Measurements from ENCODE around the gene NMU. TPM values are rescaled to one million over a fixed set of nuclear protein-coding genes. Genes with fewer than 3 reads are reported as not detected.
A peak's percentile ranks its signal among the peaks of the same experiment; 100 is the strongest.

The NMU gene
- total and polyA plus RNA-seq, 2 experiments from 2014 or later, result 40.2 to 96.3 TPM

- Histone ChIP-seq H3F3A (replicated peaks; ENCODE audit: low read depth) (no peaks in the 10 kb centered on the region), H3K79me2 (replicated peaks; ENCODE audit: insufficient read depth) (no peaks in the 10 kb centered on the region), H3K4me1 (ENCODE audit: insufficient read depth) (peaks cover 17% of the 10 kb centered on the region), H3K9me2 (ENCODE audit: insufficient read depth) (peaks cover 11% of the 10 kb centered on the region; the same call in 1 of the 2 replicates), H3K4me3 (no peak overlapping the region), H2AFZ (peak overlapping the region; percentile 50; the same call in 1 of the 2 replicates), H3K27ac (ENCODE audit: low read depth) (no peak overlapping the region), H3K4me2 (no peak overlapping the region), H3K36me3 (ENCODE audit: insufficient read depth) (no peaks in the 10 kb centered on the region), H4K20me1 (replicated peaks; ENCODE audit: insufficient read depth) (no peaks in the 10 kb centered on the region), H3K27me3 (ENCODE audit: insufficient read depth) (no peaks in the 10 kb centered on the region)
- no peak overlapping the region for H3K27ac Mint-ChIP-seq
- no peak overlapping the region for H3K4me3 Mint-ChIP-seq
- no peaks in the 10 kb centered on the region for H3K27me3 Mint-ChIP-seq (ENCODE audit: insufficient read depth, low read depth, poor library complexity)
- TF ChIP-seq CREB1 (CRISPR knock-in tag; IDR thresholded peaks at IDR 0.05; ENCODE audit: low read depth) (no peak), EZH2 (IDR thresholded peaks at IDR 0.05; ENCODE audit: low read depth, unreplicated experiment) (no peak)
- DNase-seq (ENCODE audit: low spot score) (no peak), ATAC-seq (no peak)
- H3K36me3 Mint-ChIP-seq (ENCODE audit: low read depth), result no peaks in the 10 kb centered on the region; the same call in 2 of the 3 replicates
- H3K4me1 Mint-ChIP-seq, result peaks cover 26% of the 10 kb centered on the region
- H3K9me3 Mint-ChIP-seq, result no peaks in the 10 kb centered on the region; the same call in 1 of the 3 replicates
Measured at GRCh38 chr4:55661398-55662056, 25.4 kb upstream of the NMU start.

- no peaks in the 10 kb centered on the region for H4K20me1 ChIP-seq (replicated peaks; ENCODE audit: insufficient read depth)
- peaks cover 15% of the 10 kb centered on the region; the same call in 1 of the 2 replicates for H3K9me2 ChIP-seq (ENCODE audit: insufficient read depth)
- H3K27ac Mint-ChIP-seq, result no peak overlapping the region
- no peaks in the 10 kb centered on the region for H3F3A ChIP-seq (replicated peaks; ENCODE audit: low read depth)
- H3K4me1 Mint-ChIP-seq, result peaks cover 22% of the 10 kb centered on the region
- H3K4me3 ChIP-seq, result no peak overlapping the region
- ATAC-seq (no peak), DNase-seq (ENCODE audit: low spot score) (no peak)
- H3K4me2 ChIP-seq, result no peak overlapping the region
- H3K4me3 Mint-ChIP-seq, result no peak overlapping the region
- no peaks in the 10 kb centered on the region for H3K27me3 Mint-ChIP-seq (ENCODE audit: insufficient read depth, low read depth, poor library complexity)
- no peak overlapping the region for H3K27ac ChIP-seq (ENCODE audit: low read depth)
- H3K79me2 ChIP-seq (replicated peaks; ENCODE audit: insufficient read depth), result no peaks in the 10 kb centered on the region
- H2AFZ ChIP-seq, result peak overlapping the region; percentile 76; the same call in 1 of the 2 replicates
- peaks cover 17% of the 10 kb centered on the region for H3K4me1 ChIP-seq (ENCODE audit: insufficient read depth)
- H3K9me3 Mint-ChIP-seq, result no peaks in the 10 kb centered on the region; the same call in 1 of the 3 replicates
- TF ChIP-seq CREB1 (CRISPR knock-in tag; IDR thresholded peaks at IDR 0.05; ENCODE audit: low read depth) (no peak), NANOG (IDR thresholded peaks at IDR 0.05; ENCODE audit: borderline replicate concordance) (no peak), POLR2AphosphoS5 (IDR thresholded peaks at IDR 0.05; ENCODE audit: low read depth) (no peak), JUNB (IDR thresholded peaks at IDR 0.05; ENCODE audit: unreplicated experiment) (no peak), EZH2phosphoT487 (IDR thresholded peaks at IDR 0.05; ENCODE audit: unreplicated experiment) (no peak), STAT1 (IDR thresholded peaks at IDR 0.05; ENCODE audit: unreplicated experiment) (no peak), ZNF114 (CRISPR knock-in tag; IDR thresholded peaks at IDR 0.05) (no peak), REST (IDR thresholded peaks at IDR 0.05; ENCODE audit: unreplicated experiment) (no peak), CTCF (conservative IDR thresholded peaks at IDR 0.05; ENCODE audit: low read depth in 2 of 2) (no peak)
- no peaks in the 10 kb centered on the region; the same call in 2 of the 3 replicates for H3K36me3 Mint-ChIP-seq (ENCODE audit: low read depth)
- no peaks in the 10 kb centered on the region for H3K36me3 ChIP-seq (ENCODE audit: insufficient read depth)
- no peaks in the 10 kb centered on the region for H3K27me3 ChIP-seq (ENCODE audit: insufficient read depth)
Measured at GRCh38 chr4:55658657-55659056, 22.6 kb upstream of the NMU start.

Data from GM23338 (cell line).